K562 (cell line): ENCODE measurements around the gene SUPT3H. TPM values are rescaled to one million over a fixed set of nuclear protein-coding genes. Genes with fewer than 3 reads are reported as not detected.

Source experiments
- E2F6 ChIP-seq, 2 experiments: IDR thresholded peaks; 2 replicates each; pipeline ENCODE4 v1.6.1; 2011; ENCODE audit warnings: borderline replicate concordance in 1 of 2, control low read depth in 1 of 2, low read depth in 1 of 2, low read length in 1 of 2, mild to moderate bottlenecking in 1 of 2, mixed read lengths in 1 of 2, moderate library complexity in 1 of 2; ENCODE audit not compliant: insufficient read depth in 1 of 2, insufficient read length in 1 of 2, poor library complexity in 1 of 2, severe bottlenecking in 1 of 2; ENCODE audit errors: extremely low read depth in 1 of 2
- PRMT5 ChIP-seq: sonication (generic); formaldehyde crosslinking; IDR thresholded peaks from 2 replicates; pipeline ENCODE4 v1.5.0; 2020; ENCODE audit warnings: missing genetic modification reagents
- RNF2 ChIP-seq: sonication (generic); IDR thresholded peaks from 2 replicates; pipeline ENCODE4 v1.6.1; 2016
- SFPQ ChIP-seq: fragments of 200-400 bp; formaldehyde crosslinking; IDR thresholded peaks from 2 replicates; pipeline ENCODE4 v1.6.1; 2017; ENCODE audit warnings: mild to moderate bottlenecking, low read depth, low read length, moderate library complexity
- TARDBP ChIP-seq: fragments of 450-650 bp; IDR thresholded peaks from 2 replicates; pipeline ENCODE4 v1.6.1; 2016
- VEZF1 ChIP-seq: fragments of 200-800 bp; sonication (Bioruptor generic); IDR thresholded peaks from 2 replicates; pipeline ENCODE4 v1.6.1; 2017; ENCODE audit warnings: missing genetic modification characterization, missing compliant biosample characterization
- ZBTB9 ChIP-seq: fragments of 450-650 bp; formaldehyde crosslinking; IDR thresholded peaks from 2 replicates; pipeline ENCODE4 v1.4.0; 2020; ENCODE audit warnings: mild to moderate bottlenecking, moderate library complexity
- polyA plus RNA-seq, 8 experiments: library from polyadenylated mRNA; depleted of rRNA in 4 of 8; stranded (reverse) in 5 of 8; unstranded in 3 of 8; fragments of >200 nt; fragmentation: Nextera tagmentation in 2 of 8; fragmentation: Illumina TruSeq in 1 of 8; extraction: Ambion mirVana in 2 of 8; extraction: Trizol in 1 of 8; gene quantifications; 2 replicates each; pipeline versions ENCODE4 v1.2.1 to v1.2.3, GENCODE V29; 2011 to 2014; ENCODE audit warnings: inconsistent platforms in 1 of 8, missing spikeins in 1 of 8
- total RNA-seq, 7 experiments: library from RNA; depleted of rRNA in 6 of 7; stranded (reverse); fragments of >200 nt in 6 of 7; fragmentation: Illumina TruSeq in 2 of 7; extraction: Trizol in 2 of 7; gene quantifications; 2 replicates each; pipeline versions ENCODE4 v1.2.1 to v1.2.3, GENCODE V29; 2011 to 2021; ENCODE audit warnings: low replicate concordance in 1 of 7
- TF ChIP-seq, protein P1 (sequence below): fragments of 450-650 bp; formaldehyde crosslinking; IDR thresholded peaks from 2 replicates; pipeline ENCODE4 v1.4.0; 2020; ENCODE audit warnings: mild to moderate bottlenecking, mixed read lengths

SUPT3H gene
- total and polyA plus RNA-seq, 9 of the 15 experiments (the other 6 are each of a cell fraction or from before 2014, with no cell fraction given) = 7.2 to 16.3 (median 11.9) TPM

GRCh38 chr6:45420083-45420908 lies 42.6 kb upstream of the SUPT3H start (continued):
- TF ChIP-seq SFPQ (no peak), VEZF1 (CRISPR knock-in tag) (no peak), ZBTB9 (CRISPR knock-in tag) (no peak), TARDBP (no peak), E2F6 (IDR thresholded peaks at IDR 0.05; ENCODE audit: borderline replicate concordance in 1 of 2, extremely low read depth in 1 of 2, insufficient read depth in 1 of 2, insufficient read length in 1 of 2, low read depth in 1 of 2, low read length in 1 of 2, poor library complexity in 1 of 2, severe bottlenecking in 1 of 2) (peak in 1 of 2 experiments; percentile 31), PRMT5 (CRISPR knock-in tag) (no peak), RNF2 (peak; percentile 66; the same call in 1 of the 2 replicates)
- TF ChIP-seq, protein P1, sequence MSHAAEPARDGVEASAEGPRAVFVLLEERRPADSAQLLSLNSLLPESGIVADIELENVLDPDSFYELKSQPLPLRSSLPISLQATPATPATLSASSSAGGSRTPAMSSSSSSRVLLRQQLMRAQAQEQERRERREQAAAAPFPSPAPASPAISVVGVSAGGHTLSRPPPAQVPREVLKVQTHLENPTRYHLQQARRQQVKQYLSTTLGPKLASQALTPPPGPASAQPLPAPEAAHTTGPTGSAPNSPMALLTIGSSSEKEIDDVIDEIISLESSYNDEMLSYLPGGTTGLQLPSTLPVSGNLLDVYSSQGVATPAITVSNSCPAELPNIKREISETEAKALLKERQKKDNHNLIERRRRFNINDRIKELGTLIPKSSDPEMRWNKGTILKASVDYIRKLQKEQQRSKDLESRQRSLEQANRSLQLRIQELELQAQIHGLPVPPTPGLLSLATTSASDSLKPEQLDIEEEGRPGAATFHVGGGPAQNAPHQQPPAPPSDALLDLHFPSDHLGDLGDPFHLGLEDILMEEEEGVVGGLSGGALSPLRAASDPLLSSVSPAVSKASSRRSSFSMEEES (CRISPR knock-in tag) = no peak
